ENCODE data around the gene CCHCR1.
A peak's percentile ranks its signal among the peaks of the same experiment; 100 is the strongest.

- no peak for TF ChIP-seq CTCF (IDR thresholded peaks at IDR 0.05)
- TF ChIP-seq POLR2AphosphoS5 (IDR thresholded peaks at IDR 0.05) = peak in 1 of 4 donors; percentile 25
- TF ChIP-seq EP300 (IDR thresholded peaks at IDR 0.05) = no peak
Measured at GRCh38 chr6:31143148-31143547, 14.5 kb downstream of the CCHCR1 start.
